IMR-90 (cell line): ENCODE results near the gene CYSLTR2. TPM values are rescaled to one million over a fixed set of nuclear protein-coding genes. Genes with fewer than 3 reads are reported as not detected.

Source experiments
- ATAC-seq: fragments of 200-7000 bp; cut with Tn5 transposase; 2 replicates; pipeline ENCODE4 v1.9.1; 2020; ENCODE audit warnings: low read depth, mild to moderate bottlenecking, moderate library complexity
- BruUV-seq: library from RNA; stranded (reverse); fragments of 400-500 nt; replicated peaks from 2 replicates; lab custom pipeline; 2021; lab: Mats Ljungman, UMichigan
- CTCF ChIA-PET: fragments of 300-600 bp; formaldehyde crosslinking; extraction: SDS; loops from one replicate; lab custom pipeline; 2021; ENCODE audit warnings: antibody characterized with exemption; lab: Yijun Ruan, JAX
- POLR2A ChIA-PET: fragments of 300-600 bp; sonication (Branson Sonifier 250); formaldehyde crosslinking; loops from one replicate; lab custom pipeline; 2022; ENCODE audit warnings: antibody characterized with exemption; ENCODE audit not compliant: unreplicated experiment; lab: Charles Lee
- DNase-seq: peaks from one replicate; pipeline ENCODE4 v3.0.0; 2013
- H2AFZ ChIP-seq: replicated peaks from 2 replicates; pipeline ENCODE3; 2013; ENCODE audit warnings: low read length, mild to moderate bottlenecking; ENCODE audit not compliant: poor library complexity
- H2AK5ac ChIP-seq: 2 replicates; pipeline ENCODE4 v1.6.1; 2013; ENCODE audit warnings: low read depth, low read length, inconsistent platforms
- H2AK9ac ChIP-seq: replicated peaks from 2 replicates; pipeline ENCODE3; 2013; ENCODE audit warnings: mild to moderate bottlenecking, low read depth, low read length, moderate library complexity; ENCODE audit not compliant: poor library complexity
- H2BK120ac ChIP-seq: 2 replicates; pipeline ENCODE4 v1.6.1; 2013; ENCODE audit warnings: low read depth, low read length, inconsistent platforms
- H2BK15ac ChIP-seq: 3 replicates; pipeline ENCODE4 v1.6.1; 2013; ENCODE audit warnings: low read depth, low read length, inconsistent platforms
- H2BK20ac ChIP-seq: 2 replicates; pipeline ENCODE4 v1.6.1; 2013; ENCODE audit warnings: low read depth, mild to moderate bottlenecking, inconsistent platforms, low read length, moderate library complexity
- H2BK5ac ChIP-seq: 2 replicates; pipeline ENCODE4 v1.6.1; 2013; ENCODE audit warnings: mild to moderate bottlenecking, low read depth, low read length, inconsistent platforms; ENCODE audit not compliant: poor library complexity, severe bottlenecking
- H3K14ac ChIP-seq: replicated peaks from 2 replicates; pipeline ENCODE4 v1.6.1; 2013; ENCODE audit warnings: low read depth, low read length, inconsistent platforms
- H3K18ac ChIP-seq: 2 replicates; pipeline ENCODE4 v1.6.1; 2013; ENCODE audit warnings: low read depth, low read length, control low read depth
- H3K23ac ChIP-seq: 2 replicates; pipeline ENCODE4 v1.6.1; 2013; ENCODE audit warnings: low read depth, low read length, inconsistent platforms
- H3K27ac ChIP-seq: 2 replicates; pipeline ENCODE4 v1.5.1; 2013; ENCODE audit warnings: mild to moderate bottlenecking, control low read depth, low read length; ENCODE audit not compliant: insufficient read depth
- H3K27me3 ChIP-seq: 2 replicates; pipeline ENCODE4 v1.6.1; 2013; ENCODE audit warnings: low read length; ENCODE audit not compliant: control insufficient read depth, insufficient read depth
- H3K36me3 ChIP-seq: 2 replicates; pipeline ENCODE4 v1.6.1; 2013; ENCODE audit warnings: low read length, mixed read lengths; ENCODE audit not compliant: control insufficient read depth, insufficient read depth
- H3K4ac ChIP-seq: 2 replicates; pipeline ENCODE4 v1.6.1; 2013; ENCODE audit warnings: low read depth, low read length, inconsistent platforms
- H3K4me1 ChIP-seq: 2 replicates; pipeline ENCODE4 v1.6.1; 2013; ENCODE audit warnings: low read length, mixed read lengths; ENCODE audit not compliant: control insufficient read depth, insufficient read depth
- H3K4me2 ChIP-seq: 2 replicates; pipeline ENCODE4 v1.6.1; 2013; ENCODE audit warnings: low read depth, mild to moderate bottlenecking, control low read depth, low read length, moderate library complexity
- H3K4me3 ChIP-seq: 2 replicates; pipeline ENCODE4 v1.5.1; 2013; ENCODE audit warnings: low read depth, mild to moderate bottlenecking, control low read depth, low read length, moderate library complexity; ENCODE audit not compliant: insufficient read depth
- H3K56ac ChIP-seq: 2 replicates; pipeline ENCODE4 v1.6.1; 2013; ENCODE audit warnings: low read length, inconsistent platforms; ENCODE audit not compliant: insufficient read depth; ENCODE audit errors: extremely low read depth
- H3K79me1 ChIP-seq, 2 experiments: 2 replicates each; pipeline ENCODE4 v1.6.1; 2013; ENCODE audit warnings: low read length in 2 of 2, inconsistent platforms in 1 of 2, low read depth in 1 of 2
- H3K9ac ChIP-seq: 2 replicates; pipeline ENCODE4 v1.6.1; 2013; ENCODE audit warnings: low read depth, low read length, control low read depth
- H3K9me1 ChIP-seq: 2 replicates; pipeline ENCODE4 v1.6.1; 2013; ENCODE audit warnings: low read length, inconsistent platforms; ENCODE audit not compliant: insufficient read depth
- H3K9me3 ChIP-seq: 2 replicates; pipeline ENCODE4 v1.6.1; 2013; ENCODE audit warnings: low read length; ENCODE audit not compliant: control insufficient read depth, insufficient read depth
- H4K20me1 ChIP-seq: 2 replicates; pipeline ENCODE4 v1.6.1; 2013; ENCODE audit warnings: low read length, inconsistent platforms; ENCODE audit not compliant: insufficient read depth
- H4K5ac ChIP-seq: 2 replicates; pipeline ENCODE4 v1.6.1; 2013; ENCODE audit warnings: mild to moderate bottlenecking, low read depth, low read length, control low read depth
- H4K8ac ChIP-seq, 2 experiments: 2 replicates each; pipeline ENCODE4 v1.6.1; 2013; ENCODE audit warnings: low read depth in 2 of 2, low read length in 2 of 2, control low read depth in 1 of 2, inconsistent platforms in 1 of 2
- H4K91ac ChIP-seq: 2 replicates; pipeline ENCODE4 v1.6.1; 2013; ENCODE audit warnings: low read depth, low read length, inconsistent platforms; ENCODE audit not compliant: insufficient read depth
- BHLHE40 ChIP-seq: fragments of 150-350 bp; IDR thresholded peaks from 2 replicates; pipeline ENCODE4 v1.6.1; 2016; ENCODE audit warnings: mild to moderate bottlenecking, low read depth, low read length
- CEBPB ChIP-seq: IDR thresholded peaks from 2 replicates; pipeline ENCODE4 v1.6.1; 2012; ENCODE audit warnings: low read depth, low read length, improper control_type of control experiment
- CHD1 ChIP-seq: IDR thresholded peaks from 2 replicates; pipeline ENCODE4 v1.6.1; 2012; ENCODE audit warnings: low read depth, low read length, improper control_type of control experiment
- FOS ChIP-seq: fragments of 150-350 bp; IDR thresholded peaks from 2 replicates; pipeline ENCODE4 v1.6.1; 2016; ENCODE audit warnings: low read depth, low read length
- MAFK ChIP-seq: IDR thresholded peaks from 2 replicates; pipeline ENCODE4 v1.6.1; 2012; ENCODE audit warnings: low read depth, low read length, improper control_type of control experiment
- MAZ ChIP-seq: IDR thresholded peaks from 2 replicates; pipeline ENCODE4 v1.6.1; 2012; ENCODE audit warnings: low read depth, mild to moderate bottlenecking, low read length, improper control_type of control experiment, moderate library complexity, borderline replicate concordance
- NFE2L2 ChIP-seq: fragments of 150-350 bp; IDR thresholded peaks from 2 replicates; pipeline ENCODE4 v1.6.1; 2016; ENCODE audit warnings: low read depth, mild to moderate bottlenecking, low read length
- POLR2A ChIP-seq: IDR thresholded peaks from 2 replicates; pipeline ENCODE4 v1.6.1; 2012; ENCODE audit warnings: mild to moderate bottlenecking, low read depth, low read length
- RAD21 ChIP-seq: IDR thresholded peaks from 2 replicates; pipeline ENCODE4 v1.6.1; 2012; ENCODE audit warnings: low read length, improper control_type of control experiment
- RCOR1 ChIP-seq: IDR thresholded peaks from 2 replicates; pipeline ENCODE4 v1.6.1; 2012; ENCODE audit warnings: mild to moderate bottlenecking, low read length, improper control_type of control experiment; ENCODE audit not compliant: insufficient replicate concordance
- RFX5 ChIP-seq: IDR thresholded peaks from 2 replicates; pipeline ENCODE4 v1.8.0; 2012; ENCODE audit warnings: low read depth, mild to moderate bottlenecking, low read length, moderate library complexity
- WGBS, 2 experiments: methylation state at CpG; one replicate each; pipeline versions ENCODE4 v1.1.5 to v1.1.7; 2013; ENCODE audit warnings: missing lambda C conversion rate in 2 of 2; ENCODE audit not compliant: insufficient read length in 1 of 2; ENCODE audit errors: extremely low coverage in 2 of 2; 5-methylcytosine and 5-hydroxymethylcytosine counted together
- dilution Hi-C: fragments of 300-500 bp; cut with HindIII; formaldehyde crosslinking; loops from one replicate; pipeline ENCODE4 v1.14.3; 2018; ENCODE audit warnings: low sequenced_read_pairs; ENCODE audit not compliant: unreplicated experiment
- in situ Hi-C: fragments of 300-500 bp; cut with MboI; formaldehyde crosslinking; loops from 3 replicates; pipeline ENCODE4 v1.14.3; 2019; ENCODE audit warnings: low sequenced_read_pairs, inconsistent platforms, mixed read lengths
- intact Hi-C: fragments of 100-400 bp; cut with micrococcal nuclease; formaldehyde crosslinking; loops from 2 replicates; pipeline ENCODE4 v1.10.0; 2022
- polyA plus RNA-seq, 3 experiments: library from polyadenylated mRNA; depleted of rRNA; stranded (reverse); fragments of >200 nt; gene quantifications; 2 replicates each; pipeline ENCODE4 v1.2.3, GENCODE V29; 2012; ENCODE audit warnings: low replicate concordance in 1 of 3
- total RNA-seq: library from RNA; depleted of rRNA; stranded (reverse); fragments of >200 nt; gene quantifications from 2 replicates; pipeline ENCODE4 v1.2.3, GENCODE V29; 2012
- TF ChIP-seq, protein P1 (sequence below): conservative IDR thresholded peaks from 2 replicates; pipeline ENCODE4 v1.5.1; 2012; ENCODE audit warnings: mild to moderate bottlenecking, low read depth, low read length, improper control_type of control experiment
- TF ChIP-seq, protein P2 (sequence below): fragments of 150-350 bp; IDR thresholded peaks from 2 replicates; pipeline ENCODE4 v1.6.1; 2016; ENCODE audit warnings: low read depth, mild to moderate bottlenecking, low read length, moderate library complexity, borderline replicate concordance
- TF ChIP-seq, protein P3 (sequence below): fragments of 150-350 bp; IDR thresholded peaks from 2 replicates; pipeline ENCODE4 v1.6.1; 2017; ENCODE audit warnings: mild to moderate bottlenecking, antibody characterized with exemption, low read length, low read depth

CYSLTR2 gene
- total and polyA plus RNA-seq, 2 of the 4 experiments (the other 2 are of a cell fraction): not detected

DNA sequence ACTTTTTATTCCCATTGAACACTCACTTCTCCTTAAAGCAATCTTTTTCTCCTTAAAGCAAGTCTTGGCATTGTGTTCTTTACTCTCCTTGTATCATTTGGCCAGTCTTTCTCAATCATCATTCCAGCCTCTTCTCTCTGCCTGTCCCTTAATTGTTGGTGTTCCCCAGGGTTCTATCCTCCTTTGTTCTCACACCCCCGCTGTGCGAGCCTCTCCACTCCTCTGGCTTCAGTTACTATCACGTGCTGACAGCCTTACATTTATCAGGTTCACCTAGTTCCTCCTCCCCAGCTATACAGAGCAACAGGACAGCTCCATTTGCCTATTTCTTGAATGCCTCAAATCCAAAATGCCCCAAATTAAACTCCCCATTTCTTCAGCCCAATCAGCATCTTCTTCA lies 24.6 kb downstream of the CYSLTR2 start:
- TF ChIP-seq BHLHE40: no peak
- no peak for TF ChIP-seq FOS
- TF ChIP-seq CHD1: no peak
- TF ChIP-seq, protein P1, sequence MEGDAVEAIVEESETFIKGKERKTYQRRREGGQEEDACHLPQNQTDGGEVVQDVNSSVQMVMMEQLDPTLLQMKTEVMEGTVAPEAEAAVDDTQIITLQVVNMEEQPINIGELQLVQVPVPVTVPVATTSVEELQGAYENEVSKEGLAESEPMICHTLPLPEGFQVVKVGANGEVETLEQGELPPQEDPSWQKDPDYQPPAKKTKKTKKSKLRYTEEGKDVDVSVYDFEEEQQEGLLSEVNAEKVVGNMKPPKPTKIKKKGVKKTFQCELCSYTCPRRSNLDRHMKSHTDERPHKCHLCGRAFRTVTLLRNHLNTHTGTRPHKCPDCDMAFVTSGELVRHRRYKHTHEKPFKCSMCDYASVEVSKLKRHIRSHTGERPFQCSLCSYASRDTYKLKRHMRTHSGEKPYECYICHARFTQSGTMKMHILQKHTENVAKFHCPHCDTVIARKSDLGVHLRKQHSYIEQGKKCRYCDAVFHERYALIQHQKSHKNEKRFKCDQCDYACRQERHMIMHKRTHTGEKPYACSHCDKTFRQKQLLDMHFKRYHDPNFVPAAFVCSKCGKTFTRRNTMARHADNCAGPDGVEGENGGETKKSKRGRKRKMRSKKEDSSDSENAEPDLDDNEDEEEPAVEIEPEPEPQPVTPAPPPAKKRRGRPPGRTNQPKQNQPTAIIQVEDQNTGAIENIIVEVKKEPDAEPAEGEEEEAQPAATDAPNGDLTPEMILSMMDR: no peak
- no peak for TF ChIP-seq CEBPB
- no peak for TF ChIP-seq RFX5
- TF ChIP-seq, protein P2, sequence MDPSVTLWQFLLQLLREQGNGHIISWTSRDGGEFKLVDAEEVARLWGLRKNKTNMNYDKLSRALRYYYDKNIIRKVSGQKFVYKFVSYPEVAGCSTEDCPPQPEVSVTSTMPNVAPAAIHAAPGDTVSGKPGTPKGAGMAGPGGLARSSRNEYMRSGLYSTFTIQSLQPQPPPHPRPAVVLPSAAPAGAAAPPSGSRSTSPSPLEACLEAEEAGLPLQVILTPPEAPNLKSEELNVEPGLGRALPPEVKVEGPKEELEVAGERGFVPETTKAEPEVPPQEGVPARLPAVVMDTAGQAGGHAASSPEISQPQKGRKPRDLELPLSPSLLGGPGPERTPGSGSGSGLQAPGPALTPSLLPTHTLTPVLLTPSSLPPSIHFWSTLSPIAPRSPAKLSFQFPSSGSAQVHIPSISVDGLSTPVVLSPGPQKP: no peak
- TF ChIP-seq MAZ: no peak
- TF ChIP-seq POLR2A: no peak
- no peak for TF ChIP-seq RCOR1
- TF ChIP-seq RAD21: no peak
- no peak for TF ChIP-seq MAFK
- no peak for TF ChIP-seq NFE2L2
- TF ChIP-seq, protein P3, sequence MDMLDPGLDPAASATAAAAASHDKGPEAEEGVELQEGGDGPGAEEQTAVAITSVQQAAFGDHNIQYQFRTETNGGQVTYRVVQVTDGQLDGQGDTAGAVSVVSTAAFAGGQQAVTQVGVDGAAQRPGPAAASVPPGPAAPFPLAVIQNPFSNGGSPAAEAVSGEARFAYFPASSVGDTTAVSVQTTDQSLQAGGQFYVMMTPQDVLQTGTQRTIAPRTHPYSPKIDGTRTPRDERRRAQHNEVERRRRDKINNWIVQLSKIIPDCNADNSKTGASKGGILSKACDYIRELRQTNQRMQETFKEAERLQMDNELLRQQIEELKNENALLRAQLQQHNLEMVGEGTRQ: no peak
- Histone ChIP-seq H3K18ac (no peak overlapping the region), H2BK20ac (no peak overlapping the region), H3K14ac (no peak overlapping the region), H3K4ac (no peak overlapping the region), H2AK5ac (no peak overlapping the region), H2BK15ac (no peak overlapping the region), H3K36me3 (no peaks in the 10 kb centered on the region), H4K8ac (no peak overlapping the region), H2BK120ac (no peak overlapping the region), H3K9ac (no peak overlapping the region), H4K20me1 (no peaks in the 10 kb centered on the region), H3K27ac (no peak overlapping the region), H2AFZ (no peak overlapping the region), H3K23ac (no peak overlapping the region), H3K9me3 (no peaks in the 10 kb centered on the region), H4K91ac (no peak overlapping the region), H3K4me3 (no peak overlapping the region), H3K4me2 (no peak overlapping the region), H3K79me1 (no peaks in the 10 kb centered on the region), H3K9me1 (no peaks in the 10 kb centered on the region; the same call in 1 of the 2 replicates), H3K27me3 (peaks cover 21% of the 10 kb centered on the region), H4K5ac (no peak overlapping the region), H3K56ac (no peak overlapping the region), H3K4me1 (no peaks in the 10 kb centered on the region), H2AK9ac (no peak overlapping the region), H2BK5ac (no peak overlapping the region)
- no peak for ATAC-seq
- CTCF ChIA-PET: no interaction called here
- intact Hi-C loops: no loop called here
- no TSS peak for BruUV-seq
- 59% methylated on average over 3 of the region's 3 CpGs; no CpG with 5 or more reads in 1 of the 2 experiments for WGBS, 2 experiments
- in situ Hi-C loops: no loop called here
- POLR2A ChIA-PET: no interaction called here
- dilution Hi-C loops: no loop called here
- DNase-seq: no peak
